ACC112 (cell line): ENCODE data around the gene COMMD2.

ENCODE experiments used
- H2AFZ ChIP-seq: fragments of 200-600 bp; sonication (generic); one replicate; pipeline ENCODE4 v1.6.0; 2017; ENCODE audit warnings: antibody characterized with exemption, low read length; ENCODE audit not compliant: unreplicated experiment
- H3K27ac ChIP-seq: fragments of 200-600 bp; sonication (generic); 2 replicates; pipeline ENCODE4 v1.5.1; 2014; ENCODE audit warnings: low read depth, mild to moderate bottlenecking, antibody characterized with exemption, low read length, moderate library complexity
- H3K27me3 ChIP-seq: fragments of 200-600 bp; sonication (generic); 2 replicates; pipeline ENCODE4 v1.6.1; 2014; ENCODE audit warnings: mild to moderate bottlenecking, antibody characterized with exemption, low read length, moderate library complexity, mixed read lengths; ENCODE audit not compliant: insufficient read depth
- H3K36me3 ChIP-seq: fragments of 200-600 bp; sonication (generic); 2 replicates; pipeline ENCODE4 v1.6.1; 2016; ENCODE audit warnings: mild to moderate bottlenecking, antibody characterized with exemption, low read length, moderate library complexity, mixed read lengths; ENCODE audit not compliant: insufficient read depth
- H3K4me1 ChIP-seq: fragments of 200-600 bp; sonication (generic); one replicate; pipeline ENCODE4 v1.6.1; 2016; ENCODE audit warnings: low read length, mixed read lengths; ENCODE audit not compliant: insufficient read depth, unreplicated experiment, control insufficient read depth
- H3K4me3 ChIP-seq: fragments of 200-600 bp; sonication (generic); 2 replicates; pipeline ENCODE4 v1.5.1; 2014; ENCODE audit warnings: mild to moderate bottlenecking, low read depth, low read length
- H3K79me2 ChIP-seq: fragments of 200-600 bp; sonication (generic); one replicate; pipeline ENCODE4 v1.6.0; 2016; ENCODE audit warnings: low read length; ENCODE audit not compliant: control insufficient read depth, unreplicated experiment, insufficient read depth

Gene COMMD2

DNA sequence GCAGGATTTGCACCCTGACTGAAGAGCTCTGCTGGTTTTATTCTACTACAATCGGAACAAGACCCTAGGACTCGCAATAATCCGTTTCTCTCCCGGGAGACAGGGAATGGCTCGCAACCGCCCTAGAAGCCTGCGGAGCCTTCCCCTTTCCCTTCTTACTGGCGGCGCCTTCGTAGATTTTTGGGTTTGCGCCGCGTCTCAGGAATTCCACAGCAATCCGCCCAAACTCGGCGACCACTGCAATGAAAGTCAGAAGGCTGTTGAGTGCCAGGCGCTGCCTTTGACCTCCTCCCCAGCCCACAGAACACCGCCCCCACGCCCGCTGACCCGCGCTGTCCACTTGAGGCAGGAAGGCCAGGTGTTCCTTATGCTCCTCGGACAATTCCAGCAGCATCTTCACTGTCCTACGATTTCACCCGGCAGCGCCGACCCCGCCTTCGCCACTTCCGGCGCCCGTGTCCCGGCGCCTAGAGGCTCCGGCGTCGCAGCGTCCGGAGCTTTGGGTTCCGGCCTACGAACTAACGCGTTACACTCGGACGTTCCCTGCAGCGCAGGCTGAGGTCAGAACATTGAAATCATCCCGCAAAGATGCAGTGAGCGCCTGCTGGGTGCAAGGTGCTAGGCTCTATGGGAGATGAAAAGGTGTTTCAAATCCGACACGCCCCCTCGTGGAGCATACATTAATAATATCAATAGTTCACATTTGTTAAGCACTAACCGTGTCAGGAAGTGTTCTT is at the start of gene COMMD2:
TSS of gene COMMD2 (minus strand) at position 439 of the 737 bp plus-strand sequence. CDS start at position 394, 45 bp downstream.
- Histone ChIP-seq H3K36me3 (peaks cover 18% of the 10 kb centered on the region), H2AFZ (peak within 1 kb of the TSS; percentile 94), H3K4me1 (peaks cover 7% of the 10 kb centered on the region), H3K27me3 (no peaks in the 10 kb centered on the region), H3K4me3 (peak within 1 kb of the TSS; percentile 87), H3K27ac (no peak within 1 kb of the TSS), H3K79me2 (peaks cover 24% of the 10 kb centered on the region)

DNA sequence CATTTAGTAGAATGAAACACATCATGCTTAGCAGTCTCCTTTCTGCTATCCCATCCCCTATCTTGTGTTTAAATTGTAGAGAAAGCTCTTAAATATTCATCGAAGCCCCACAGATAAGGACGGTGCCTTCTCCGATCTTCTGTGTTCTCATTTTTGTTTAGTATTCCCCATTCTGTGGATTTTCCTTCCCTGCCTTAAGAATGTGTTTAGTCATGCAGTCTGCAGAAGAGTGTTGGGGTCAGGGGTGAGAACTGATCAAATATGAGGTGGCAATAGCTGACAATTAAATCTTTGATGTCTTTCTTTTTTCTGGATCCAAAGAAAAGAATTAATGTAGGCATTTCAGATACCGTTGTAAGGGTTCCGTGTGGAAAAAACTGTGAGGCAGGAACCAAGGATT is 49.4 kb upstream of the COMMD2 start:
- no peaks in the 10 kb centered on the region for H3K79me2 ChIP-seq
- no peak overlapping the region for H2AFZ ChIP-seq
- H3K36me3 ChIP-seq, result no peaks in the 10 kb centered on the region
- no peaks in the 10 kb centered on the region for H3K4me1 ChIP-seq
- no peak overlapping the region for H3K27ac ChIP-seq
- H3K4me3 ChIP-seq, result no peak overlapping the region
- no peaks in the 10 kb centered on the region for H3K27me3 ChIP-seq

DNA sequence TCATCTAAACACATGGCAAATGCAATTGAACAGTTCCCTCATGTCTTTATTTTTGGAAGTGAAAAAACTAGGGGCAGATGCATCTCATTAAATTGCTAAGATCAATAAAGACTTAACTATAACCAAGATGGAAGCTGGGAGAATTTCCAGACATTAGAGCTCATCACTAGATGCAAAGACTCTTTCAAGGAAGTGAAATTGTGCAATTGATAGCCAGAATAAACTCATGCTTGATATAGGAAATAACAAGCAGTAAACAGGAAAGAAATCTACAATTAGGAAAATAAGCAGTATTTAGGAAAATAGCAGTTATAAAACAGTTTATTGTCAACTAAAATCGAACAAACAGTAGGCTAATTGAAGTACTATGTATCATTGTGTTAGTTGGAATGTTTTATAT is 48.9 kb upstream of the COMMD2 start:
- no peak overlapping the region for H3K4me3 ChIP-seq
- H3K36me3 ChIP-seq, result no peaks in the 10 kb centered on the region
- no peaks in the 10 kb centered on the region for H3K27me3 ChIP-seq
- H3K27ac ChIP-seq, result no peak overlapping the region
- no peaks in the 10 kb centered on the region for H3K4me1 ChIP-seq
- H2AFZ ChIP-seq, result no peak overlapping the region
- H3K79me2 ChIP-seq, result no peaks in the 10 kb centered on the region

DNA sequence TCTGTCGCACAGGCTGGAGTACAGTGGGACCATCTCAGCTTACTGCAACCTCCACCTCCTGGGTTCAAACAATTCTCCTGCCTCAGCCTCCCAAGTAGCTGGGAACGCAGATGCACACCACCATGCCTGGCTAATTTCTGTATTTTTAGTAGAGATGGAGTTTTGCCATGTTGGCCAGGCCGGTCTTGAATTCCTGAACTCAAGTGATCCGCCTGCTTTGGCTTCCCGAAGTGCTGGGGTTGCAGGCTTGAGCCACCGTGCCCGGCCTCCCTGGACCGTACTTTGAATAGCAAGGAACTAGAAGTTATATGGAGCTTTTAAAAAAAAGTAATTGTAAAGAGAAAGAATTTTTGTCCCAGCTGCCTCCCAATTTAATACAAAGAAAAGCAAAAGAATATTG is 48.4 kb upstream of the COMMD2 start:
- Histone ChIP-seq H3K4me1 (no peaks in the 10 kb centered on the region), H3K27ac (no peak overlapping the region), H3K27me3 (no peaks in the 10 kb centered on the region), H3K4me3 (no peak overlapping the region), H2AFZ (no peak overlapping the region), H3K79me2 (no peaks in the 10 kb centered on the region), H3K36me3 (no peaks in the 10 kb centered on the region)

DNA sequence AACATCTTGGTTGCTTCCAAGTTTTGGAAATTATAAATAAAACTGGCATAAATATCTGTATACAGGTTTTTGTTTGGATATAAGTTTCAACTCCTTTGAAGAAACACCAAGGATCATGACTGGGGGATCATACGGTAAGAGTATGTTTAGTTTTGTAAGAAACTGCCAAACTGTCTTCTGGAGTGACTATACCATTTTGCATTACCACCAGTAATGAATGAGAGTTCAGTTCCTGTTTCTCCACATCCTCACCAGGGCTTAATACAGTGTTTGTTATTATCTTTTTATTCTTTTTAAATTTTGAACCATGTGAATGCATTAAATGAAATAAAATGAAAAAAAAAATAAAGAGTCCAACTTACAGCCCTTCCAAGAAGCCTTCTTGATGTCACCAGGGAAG is 43.7 kb upstream of the COMMD2 start:
- Histone ChIP-seq H3K4me1 (no peaks in the 10 kb centered on the region), H3K27me3 (no peaks in the 10 kb centered on the region), H3K79me2 (no peaks in the 10 kb centered on the region), H2AFZ (no peak overlapping the region), H3K36me3 (no peaks in the 10 kb centered on the region), H3K4me3 (no peak overlapping the region), H3K27ac (no peak overlapping the region)

DNA sequence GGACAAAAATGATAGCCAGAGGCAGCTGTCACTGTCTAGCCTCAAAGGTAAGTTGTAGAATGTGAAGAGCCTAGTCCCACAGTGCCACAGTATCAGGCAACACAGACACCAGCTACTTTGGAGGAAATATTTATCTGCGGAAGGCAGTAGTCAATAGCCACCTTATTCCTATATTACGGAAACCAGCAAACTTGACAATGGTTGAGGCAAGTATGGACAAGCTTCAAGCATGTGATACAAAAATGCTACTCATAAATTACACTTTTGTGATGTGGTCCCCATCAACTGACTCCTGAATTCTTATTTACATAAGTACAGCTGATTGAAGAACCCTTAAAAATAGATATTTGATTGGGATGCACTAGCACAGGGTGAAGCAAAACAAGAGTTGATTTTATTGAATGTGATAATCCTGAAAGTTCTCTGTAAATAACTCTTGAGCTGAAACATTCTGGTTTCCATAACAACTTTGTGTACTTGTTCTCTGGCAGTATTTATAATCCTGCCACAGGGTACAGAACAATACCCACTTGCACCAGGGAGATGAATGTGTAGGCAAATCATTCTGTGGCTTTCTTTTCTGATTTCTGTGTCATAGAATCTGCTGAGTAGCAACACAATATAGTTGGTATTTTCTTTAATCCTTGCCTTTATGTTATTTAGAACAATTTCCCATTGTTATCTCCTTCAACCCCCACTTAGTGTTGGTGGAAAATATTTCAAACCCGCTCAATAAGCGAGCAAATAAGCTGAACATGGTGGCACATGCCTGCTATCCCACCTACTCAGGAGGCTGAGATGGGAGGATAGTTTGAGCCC is 40.4 kb upstream of the COMMD2 start, which contains the start of gene ANKUB1:
TSS of gene ANKUB1 (minus strand) at position 103 of the 819 bp plus-strand sequence. CDS start 188 bp downstream, outside the sequence.
- Histone ChIP-seq H3K27ac (no peak within 1 kb of the TSS), H3K4me3 (no peak within 1 kb of the TSS), H3K4me1 (peaks cover 9% of the 10 kb centered on the region), H3K36me3 (no peaks in the 10 kb centered on the region), H3K79me2 (no peaks in the 10 kb centered on the region), H3K27me3 (no peaks in the 10 kb centered on the region), H2AFZ (no peak within 1 kb of the TSS)

DNA sequence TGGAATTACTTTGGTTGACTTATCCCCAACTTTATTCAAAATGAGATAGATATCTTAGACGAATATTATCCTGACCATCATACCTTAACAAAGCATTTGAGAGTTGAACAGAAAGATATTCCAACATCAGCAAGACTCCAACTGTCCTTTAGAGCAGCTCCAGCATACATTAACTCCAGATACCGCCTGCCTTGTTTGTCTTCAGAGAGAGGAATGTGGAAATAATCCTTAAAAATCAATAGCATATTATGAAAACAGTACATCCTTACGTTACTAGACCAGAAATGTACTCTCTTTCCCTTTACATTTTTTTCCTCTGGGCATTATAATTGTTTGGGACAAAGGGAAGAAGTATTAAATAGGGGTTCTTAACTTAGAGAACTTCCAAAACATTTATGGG is 38.4 kb upstream of the COMMD2 start:
- Histone ChIP-seq H3K79me2 (no peaks in the 10 kb centered on the region), H3K36me3 (no peaks in the 10 kb centered on the region), H3K4me1 (peaks cover 9% of the 10 kb centered on the region), H3K27me3 (no peaks in the 10 kb centered on the region), H2AFZ (peak overlapping the region; percentile 58), H3K4me3 (no peak overlapping the region), H3K27ac (no peak overlapping the region)

DNA sequence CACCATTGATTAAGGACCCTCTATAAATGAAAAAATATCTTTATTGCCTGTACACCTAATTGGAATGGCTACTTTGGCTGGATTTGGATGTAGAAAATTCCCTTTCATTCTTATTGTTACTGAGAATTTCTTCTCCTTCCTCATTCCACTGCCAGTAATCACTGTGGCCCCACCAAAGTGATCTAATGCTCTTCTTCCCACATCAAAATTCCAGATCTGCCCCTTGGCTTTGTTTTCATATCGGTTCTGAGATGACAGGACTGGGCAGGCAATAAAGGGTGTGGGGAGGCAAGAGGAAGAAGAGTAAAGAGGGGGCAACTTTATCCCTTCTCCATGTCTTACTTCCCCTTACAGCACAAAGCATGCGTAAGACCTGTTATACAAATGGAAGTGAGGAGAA is 38.0 kb upstream of the COMMD2 start:
- no peak overlapping the region for H3K4me3 ChIP-seq
- H2AFZ ChIP-seq, result peak overlapping the region; percentile 58
- H3K4me1 ChIP-seq, result peaks cover 9% of the 10 kb centered on the region
- no peaks in the 10 kb centered on the region for H3K27me3 ChIP-seq
- no peaks in the 10 kb centered on the region for H3K36me3 ChIP-seq
- no peaks in the 10 kb centered on the region for H3K79me2 ChIP-seq
- no peak overlapping the region for H3K27ac ChIP-seq

DNA sequence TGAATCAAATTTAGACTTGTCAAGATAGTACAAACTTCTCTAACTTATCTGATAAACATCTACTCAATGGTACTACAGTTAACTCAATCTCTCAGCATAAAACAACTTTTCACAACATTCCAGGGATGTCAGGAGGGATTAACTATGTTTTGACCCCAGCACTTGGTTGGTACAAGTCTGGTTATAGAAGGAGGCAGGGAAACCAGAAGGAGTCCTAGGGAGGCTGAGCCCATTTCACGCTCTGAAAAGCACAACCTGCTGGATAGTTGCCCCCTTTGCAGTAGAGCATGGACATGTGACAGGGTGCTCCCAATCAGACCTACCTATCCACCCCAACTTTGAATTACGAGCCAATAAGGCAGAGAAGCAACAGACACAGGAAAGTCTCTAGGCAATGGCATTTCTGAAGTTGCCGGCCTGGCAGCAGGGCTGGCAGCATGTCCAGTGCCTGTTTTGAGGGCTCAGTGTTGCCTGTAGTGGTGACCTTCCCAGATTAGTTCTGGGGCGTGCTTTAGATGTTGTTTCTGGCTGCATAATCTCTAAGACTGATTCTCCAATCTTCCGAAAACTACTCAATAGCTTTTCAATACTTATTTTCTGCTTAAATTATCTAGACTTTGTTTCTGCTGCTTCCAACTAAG is 31.9 kb upstream of the COMMD2 start:
- H3K27ac ChIP-seq, result peak overlapping the region; percentile 37
- peaks cover 16% of the 10 kb centered on the region for H3K4me1 ChIP-seq

DNA sequence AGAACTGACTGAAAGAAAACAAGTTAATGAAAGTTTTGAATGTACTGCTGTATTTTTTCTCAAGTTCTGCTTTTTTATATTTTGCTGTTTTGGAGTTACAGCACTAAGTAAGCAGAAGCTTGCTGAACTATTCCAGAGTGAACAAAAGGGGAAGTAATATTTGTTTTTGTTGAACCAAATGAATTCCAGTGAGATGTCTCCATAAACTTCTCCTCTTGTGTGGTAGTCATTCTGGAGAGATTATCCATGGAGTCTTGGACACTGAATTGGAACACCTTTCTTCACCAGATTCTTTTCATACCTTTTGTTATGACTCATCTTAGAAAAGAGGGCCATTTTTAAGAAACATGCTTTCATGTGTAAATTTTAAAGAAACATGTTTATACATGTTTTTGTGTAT is 31.3 kb upstream of the COMMD2 start:
- Histone ChIP-seq H3K79me2 (no peaks in the 10 kb centered on the region), H2AFZ (peak overlapping the region; percentile 85), H3K4me3 (peak overlapping the region; percentile 15; the same call in 1 of the 2 replicates), H3K27ac (peak overlapping the region; percentile 37), H3K4me1 (peaks cover 16% of the 10 kb centered on the region), H3K36me3 (no peaks in the 10 kb centered on the region), H3K27me3 (no peaks in the 10 kb centered on the region)

More for the DNA sequence above, 31.9 kb upstream of the COMMD2 start:
- H3K4me3 ChIP-seq, result 0 out of 2 replicates have a peak overlapping the region, but pooled peaks have one; percentile 15
- no peaks in the 10 kb centered on the region for H3K27me3 ChIP-seq
- no peaks in the 10 kb centered on the region for H3K36me3 ChIP-seq
- no peaks in the 10 kb centered on the region for H3K79me2 ChIP-seq
- peak overlapping the region; percentile 85 for H2AFZ ChIP-seq
